ENCODE measurements around the gene CRBN. TPM values are rescaled to one million over a fixed set of nuclear protein-coding genes. Genes with fewer than 3 reads are reported as not detected.

Gene CRBN
- total and polyA plus RNA-seq, 2 of the 13 experiments (the other 11 are each of a cell fraction or from before 2014, with no cell fraction given) = 30.8 to 36.1 TPM

- TF ChIP-seq TOPORS (CRISPR knock-in tag; IDR thresholded peaks at IDR 0.05) (peak; percentile 87), ZNF75D (CRISPR knock-in tag; IDR thresholded peaks at IDR 0.05; ENCODE audit: borderline replicate concordance) (no peak), SYNCRIP (IDR thresholded peaks at IDR 0.05; ENCODE audit: insufficient read depth, low read depth, low read length) (no peak)
Observed at GRCh38 chr3:3126477-3127431, 52.7 kb downstream of the CRBN start, which contains the start of gene TRNT1 (continued).

GRCh38 chr3:3125977-3126376, 53.5 kb downstream of the CRBN start:
- intact Hi-C loops (cut with micrococcal nuclease; ENCODE audit: unreplicated experiment) = loop anchor here (1.0 kb wide), 1 partner anchor 53 kb away; the partner anchor contains the start of gene CRBN
- WGBS (ENCODE audit: low lambda C conversion rate) = 84% methylated on average over 20 of the region's 24 CpGs
- TSS peak; percentile 90 for BruUV-seq (replicated peaks)
- TF ChIP-seq MIER3 (CRISPR knock-in tag; IDR thresholded peaks at IDR 0.05; ENCODE audit: borderline replicate concordance) (no peak), PTBP1 (IDR thresholded peaks at IDR 0.05; ENCODE audit: low read depth, low read length, poor library complexity, severe bottlenecking) (no peak), ZNF670 (CRISPR knock-in tag; IDR thresholded peaks at IDR 0.05; ENCODE audit: borderline replicate concordance) (peak; percentile 8; the same call in 1 of the 2 replicates), MEIS1 (CRISPR knock-in tag; IDR thresholded peaks at IDR 0.05; ENCODE audit: borderline replicate concordance) (no peak), ZNF441 (CRISPR knock-in tag; IDR thresholded peaks at IDR 0.05; ENCODE audit: borderline replicate concordance) (peak; percentile 15; the same call in 1 of the 2 replicates), U2AF2 (IDR thresholded peaks at IDR 0.05; ENCODE audit: low read depth, low read length) (no peak), PRMT3 (CRISPR knock-in tag; IDR thresholded peaks at IDR 0.05; ENCODE audit: borderline replicate concordance, low read depth) (no peak), ZEB1 (IDR thresholded peaks at IDR 0.05; ENCODE audit: insufficient replicate concordance, low read depth) (no peak), ZBTB38 (CRISPR knock-in tag; IDR thresholded peaks at IDR 0.05) (peak; percentile 66; the same call in 1 of the 2 replicates), ZNF484 (CRISPR knock-in tag; IDR thresholded peaks at IDR 0.05; ENCODE audit: borderline replicate concordance, low read depth) (no peak)
- TF ChIP-seq, protein P1, sequence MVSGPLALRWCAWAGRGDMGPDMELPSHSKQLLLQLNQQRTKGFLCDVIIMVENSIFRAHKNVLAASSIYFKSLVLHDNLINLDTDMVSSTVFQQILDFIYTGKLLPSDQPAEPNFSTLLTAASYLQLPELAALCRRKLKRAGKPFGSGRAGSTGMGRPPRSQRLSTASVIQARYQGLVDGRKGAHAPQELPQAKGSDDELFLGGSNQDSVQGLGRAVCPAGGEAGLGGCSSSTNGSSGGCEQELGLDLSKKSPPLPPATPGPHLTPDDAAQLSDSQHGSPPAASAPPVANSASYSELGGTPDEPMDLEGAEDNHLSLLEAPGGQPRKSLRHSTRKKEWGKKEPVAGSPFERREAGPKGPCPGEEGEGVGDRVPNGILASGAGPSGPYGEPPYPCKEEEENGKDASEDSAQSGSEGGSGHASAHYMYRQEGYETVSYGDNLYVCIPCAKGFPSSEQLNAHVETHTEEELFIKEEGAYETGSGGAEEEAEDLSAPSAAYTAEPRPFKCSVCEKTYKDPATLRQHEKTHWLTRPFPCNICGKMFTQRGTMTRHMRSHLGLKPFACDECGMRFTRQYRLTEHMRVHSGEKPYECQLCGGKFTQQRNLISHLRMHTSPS (CRISPR knock-in tag; IDR thresholded peaks at IDR 0.05; ENCODE audit: low read depth) = no peak
- TF ChIP-seq, protein P2, sequence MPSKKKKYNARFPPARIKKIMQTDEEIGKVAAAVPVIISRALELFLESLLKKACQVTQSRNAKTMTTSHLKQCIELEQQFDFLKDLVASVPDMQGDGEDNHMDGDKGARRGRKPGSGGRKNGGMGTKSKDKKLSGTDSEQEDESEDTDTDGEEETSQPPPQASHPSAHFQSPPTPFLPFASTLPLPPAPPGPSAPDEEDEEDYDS (CRISPR knock-in tag; IDR thresholded peaks at IDR 0.05) = no peak
- TF ChIP-seq, protein P3, sequence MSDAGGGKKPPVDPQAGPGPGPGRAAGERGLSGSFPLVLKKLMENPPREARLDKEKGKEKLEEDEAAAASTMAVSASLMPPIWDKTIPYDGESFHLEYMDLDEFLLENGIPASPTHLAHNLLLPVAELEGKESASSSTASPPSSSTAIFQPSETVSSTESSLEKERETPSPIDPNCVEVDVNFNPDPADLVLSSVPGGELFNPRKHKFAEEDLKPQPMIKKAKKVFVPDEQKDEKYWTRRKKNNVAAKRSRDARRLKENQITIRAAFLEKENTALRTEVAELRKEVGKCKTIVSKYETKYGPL (CRISPR knock-in tag; IDR thresholded peaks at IDR 0.05) = no peak
- TF ChIP-seq, protein P4, sequence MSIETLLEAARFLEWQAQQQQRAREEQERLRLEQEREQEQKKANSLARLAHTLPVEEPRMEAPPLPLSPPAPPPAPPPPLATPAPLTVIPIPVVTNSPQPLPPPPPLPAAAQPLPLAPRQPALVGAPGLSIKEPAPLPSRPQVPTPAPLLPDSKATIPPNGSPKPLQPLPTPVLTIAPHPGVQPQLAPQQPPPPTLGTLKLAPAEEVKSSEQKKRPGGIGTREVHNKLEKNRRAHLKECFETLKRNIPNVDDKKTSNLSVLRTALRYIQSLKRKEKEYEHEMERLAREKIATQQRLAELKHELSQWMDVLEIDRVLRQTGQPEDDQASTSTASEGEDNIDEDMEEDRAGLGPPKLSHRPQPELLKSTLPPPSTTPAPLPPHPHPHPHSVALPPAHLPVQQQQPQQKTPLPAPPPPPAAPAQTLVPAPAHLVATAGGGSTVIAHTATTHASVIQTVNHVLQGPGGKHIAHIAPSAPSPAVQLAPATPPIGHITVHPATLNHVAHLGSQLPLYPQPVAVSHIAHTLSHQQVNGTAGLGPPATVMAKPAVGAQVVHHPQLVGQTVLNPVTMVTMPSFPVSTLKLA (IDR thresholded peaks at IDR 0.05) = no peak

More at GRCh38 chr3:3125977-3126376, 53.5 kb downstream of the CRBN start:
- Histone ChIP-seq H3K9me3 (ENCODE audit: low read length) (no peaks in the 10 kb centered on the region), H2AFZ (ENCODE audit: low read length) (peak overlapping the region; percentile 49), H3K9ac (ENCODE audit: insufficient read depth, low read depth, low read length) (peak overlapping the region; percentile 94), H4K20me1 (ENCODE audit: insufficient read depth, low read length) (no peaks in the 10 kb centered on the region), H3K4me2 (ENCODE audit: low read depth, low read length) (peak overlapping the region; percentile 74), H3K4me1 (ENCODE audit: insufficient read depth, low read length) (peaks cover 32% of the 10 kb centered on the region), H3K79me2 (ENCODE audit: insufficient read depth, low read length) (peaks cover 22% of the 10 kb centered on the region), H3K27ac (ENCODE audit: extremely low read length, insufficient read depth, low read length) (peak overlapping the region; percentile 77), H3K36me3 (replicated peaks in 1 of 2; ENCODE audit: control insufficient read depth in 1 of 2, insufficient read depth in 2 of 2, low read length in 2 of 2) (peaks cover 7 to 19% of the 10 kb centered on the region in 2 experiments; a peak in 3 of 5 replicates), H3K4me3 (replicated peaks in 1 of 3; ENCODE audit: insufficient read depth in 1 of 3, low read depth in 2 of 3, low read length in 3 of 3) (peak overlapping the region; percentile 61 to 99 (median 91)), H3K27me3 (ENCODE audit: control insufficient read depth in 1 of 2, insufficient read depth in 2 of 2, low read length in 2 of 2) (no peaks in the 10 kb centered on the region; a peak in 1 of 5 replicates)
- DNase-seq (ENCODE audit: low spot score) (no peak), ATAC-seq (no peak), FAIRE-seq (no peak)
- ChIA-PET POLR2A (no interaction called here), CTCF (ENCODE audit: low intra/inter-chr PET ratio, low total read pairs) (no interaction called here)
- in situ Hi-C loops (cut with HindIII; ENCODE audit: extremely low pct_ligation_motif_present, low pct_unique_long_range_greater_than_20kb) = no loop called here

Data from HepG2 (cell line).